OCI-LY1 (cell line): ENCODE data around the gene MYO5C.

Experiments used
- CTCF ChIP-seq: fragments of 200-600 bp; sonication (generic), shearing (Covaris generic); IDR thresholded peaks from 2 replicates; pipeline ENCODE4 v1.5.1; 2017; ENCODE audit warnings: mild to moderate bottlenecking, antibody characterized with exemption, low read length, moderate library complexity, mixed read lengths
- EZH2 ChIP-seq: fragments of 200-600 bp; sonication (generic), shearing (Covaris generic); IDR thresholded peaks from 2 replicates; pipeline ENCODE4 v1.8.0; 2017; ENCODE audit warnings: borderline replicate concordance, mixed run types, mild to moderate bottlenecking, antibody characterized with exemption, low read length, moderate library complexity, mixed read lengths

- TF ChIP-seq CTCF (no peak), EZH2 (no peak)
Observed at GRCh38 chr15:52317688-52318087, 22.1 kb upstream of the MYO5C start.
